Uterus (tissue), 4 donors: ENCODE results near the gene MT1M. TPM values are rescaled to one million over a fixed set of nuclear protein-coding genes. Genes with fewer than 3 reads are reported as not detected.

Source experiments
- DNase-seq, 2 donors: peaks; one replicate each; pipeline ENCODE4 v3.0.0-alpha.2; 2019 to 2020
- H3K27ac ChIP-seq, 2 donors: fragments of 200-600 bp; sonication (generic); 1 replicate in 1 of 2; 2 replicates in 1 of 2; pipeline ENCODE4 v1.5.1; 2016 to 2018
- H3K27me3 ChIP-seq, 2 donors: fragments of 200-600 bp; sonication (generic); one replicate each; pipeline ENCODE4 v1.5.1; 2018 to 2019; ENCODE audit warnings: control low read depth in 1 of 2
- H3K36me3 ChIP-seq, 2 donors: fragments of 200-600 bp; sonication (generic); one replicate each; pipeline ENCODE4 v1.5.1; 2019; ENCODE audit warnings: control low read depth in 1 of 2
- H3K4me1 ChIP-seq, 2 donors: fragments of 200-600 bp; sonication (generic); one replicate each; pipeline ENCODE4 v1.5.1; 2018 to 2019; ENCODE audit warnings: control low read depth in 1 of 2
- H3K4me3 ChIP-seq, 2 donors: fragments of 200-600 bp; sonication (generic); 1 replicate in 1 of 2; 2 replicates in 1 of 2; pipeline ENCODE4 v1.5.1; 2018 to 2019; ENCODE audit warnings: mild to moderate bottlenecking in 1 of 2
- H3K9me3 ChIP-seq, 2 donors: fragments of 200-600 bp; sonication (generic); one replicate each; pipeline ENCODE4 v1.5.1; 2019; ENCODE audit warnings: control low read depth in 1 of 2
- POLR2A ChIP-seq, 2 donors: fragments of 450-650 bp; IDR thresholded peaks; one replicate each; pipeline ENCODE4 v1.6.1; 2016; ENCODE audit warnings: antibody characterized with exemption in 2 of 2, mild to moderate bottlenecking in 1 of 2, moderate library complexity in 1 of 2
- intact Hi-C: fragments of 100-400 bp; cut with DNase I; formaldehyde crosslinking; loops from one replicate; pipeline ENCODE4 v1.15.1; 2023; ENCODE audit warnings: low total_unique reads
- total RNA-seq, 4 donors: library from RNA; depleted of rRNA in 3 of 4; stranded (reverse); fragments of >200 nt in 3 of 4; gene quantifications; one replicate each; pipeline versions ENCODE4 v1.1.0 to v1.2.4, GENCODE V29; 2014 to 2023
- TF ChIP-seq, protein P1 (sequence below), 4 experiments: fragments of 200-600 bp in 2 of 4; fragments of 450-650 bp in 2 of 4; sonication (generic) in 2 of 4; IDR thresholded peaks; one replicate each; pipeline ENCODE4 v1.5.1; 2016 to 2019; ENCODE audit warnings: antibody characterized with exemption in 4 of 4, mild to moderate bottlenecking in 2 of 4, moderate library complexity in 1 of 4
- donor health status: DM: yes; HTN: yes; CAD: no.

MT1M gene
- total RNA-seq, 4 donors from 2014 or later = 6.2 to 16.6 TPM; not detected in 2

DNA sequence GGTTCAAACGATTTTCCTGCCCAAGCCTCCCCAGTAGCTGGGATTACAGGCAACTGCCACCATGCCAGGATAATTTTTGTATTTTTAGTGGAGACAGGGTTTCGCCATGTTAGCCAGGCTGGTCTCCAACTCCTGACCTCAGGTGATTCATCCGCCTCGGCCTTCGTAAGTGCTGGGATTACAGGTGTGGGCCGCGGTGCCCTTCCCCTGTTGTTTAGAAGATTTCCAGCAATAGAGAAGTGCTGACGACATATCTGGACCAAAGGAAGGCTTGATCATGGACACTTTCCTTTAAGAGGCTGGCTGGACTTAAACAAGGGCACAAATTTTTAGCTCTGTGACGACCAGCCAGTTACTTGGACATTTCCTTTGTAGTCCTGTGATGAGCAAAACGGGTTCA lies 1.3 kb upstream of the MT1M start:
- H3K4me1 ChIP-seq = peaks cover 0 to 8% of the 10 kb centered on the region in 2 donors
- H3K9me3 ChIP-seq = no peaks in the 10 kb centered on the region
- peaks cover 0 to 7% of the 10 kb centered on the region in 2 donors for H3K27me3 ChIP-seq
- H3K27ac ChIP-seq = peak overlapping the region in 1 of 2 donors; percentile 66
- no peaks in the 10 kb centered on the region for H3K36me3 ChIP-seq
- H3K4me3 ChIP-seq = no peak overlapping the region
- TF ChIP-seq, protein P1, sequence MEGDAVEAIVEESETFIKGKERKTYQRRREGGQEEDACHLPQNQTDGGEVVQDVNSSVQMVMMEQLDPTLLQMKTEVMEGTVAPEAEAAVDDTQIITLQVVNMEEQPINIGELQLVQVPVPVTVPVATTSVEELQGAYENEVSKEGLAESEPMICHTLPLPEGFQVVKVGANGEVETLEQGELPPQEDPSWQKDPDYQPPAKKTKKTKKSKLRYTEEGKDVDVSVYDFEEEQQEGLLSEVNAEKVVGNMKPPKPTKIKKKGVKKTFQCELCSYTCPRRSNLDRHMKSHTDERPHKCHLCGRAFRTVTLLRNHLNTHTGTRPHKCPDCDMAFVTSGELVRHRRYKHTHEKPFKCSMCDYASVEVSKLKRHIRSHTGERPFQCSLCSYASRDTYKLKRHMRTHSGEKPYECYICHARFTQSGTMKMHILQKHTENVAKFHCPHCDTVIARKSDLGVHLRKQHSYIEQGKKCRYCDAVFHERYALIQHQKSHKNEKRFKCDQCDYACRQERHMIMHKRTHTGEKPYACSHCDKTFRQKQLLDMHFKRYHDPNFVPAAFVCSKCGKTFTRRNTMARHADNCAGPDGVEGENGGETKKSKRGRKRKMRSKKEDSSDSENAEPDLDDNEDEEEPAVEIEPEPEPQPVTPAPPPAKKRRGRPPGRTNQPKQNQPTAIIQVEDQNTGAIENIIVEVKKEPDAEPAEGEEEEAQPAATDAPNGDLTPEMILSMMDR (IDR thresholded peaks at IDR 0.05) = no peak
- TF ChIP-seq POLR2A (IDR thresholded peaks at IDR 0.05) = no peak
- intact Hi-C loops = no loop called here
- no peak for DNase-seq

DNA sequence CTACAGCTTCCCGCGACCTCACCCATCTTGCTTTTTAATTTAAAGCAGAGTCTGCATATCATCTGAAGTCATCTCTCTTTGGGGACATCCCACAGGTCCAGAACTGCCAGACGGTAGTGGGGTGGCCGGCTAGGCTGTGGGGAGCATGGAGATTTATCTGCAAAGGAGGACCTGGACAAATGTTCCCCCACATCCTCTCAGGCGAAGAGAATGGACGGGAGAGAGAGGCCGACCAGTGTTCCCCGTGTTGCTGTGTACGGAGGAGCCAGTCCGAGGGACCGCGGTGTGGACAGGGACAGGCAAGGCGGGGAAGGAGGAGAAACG lies 665 bp upstream of the MT1M start:
- intact Hi-C loops = no loop called here
- H3K4me3 ChIP-seq = peak overlapping the region; percentile 26 to 44
- H3K9me3 ChIP-seq = no peaks in the 10 kb centered on the region
- no peak for TF ChIP-seq POLR2A (IDR thresholded peaks at IDR 0.05)
- TF ChIP-seq, protein P1 (IDR thresholded peaks at IDR 0.05) = no peak
- H3K27me3 ChIP-seq = peaks cover 0 to 7% of the 10 kb centered on the region in 2 donors
- peaks cover 0 to 8% of the 10 kb centered on the region in 2 donors for H3K4me1 ChIP-seq
- no peaks in the 10 kb centered on the region for H3K36me3 ChIP-seq
- H3K27ac ChIP-seq = peak overlapping the region; percentile 42 to 66
- no peak for DNase-seq

DNA sequence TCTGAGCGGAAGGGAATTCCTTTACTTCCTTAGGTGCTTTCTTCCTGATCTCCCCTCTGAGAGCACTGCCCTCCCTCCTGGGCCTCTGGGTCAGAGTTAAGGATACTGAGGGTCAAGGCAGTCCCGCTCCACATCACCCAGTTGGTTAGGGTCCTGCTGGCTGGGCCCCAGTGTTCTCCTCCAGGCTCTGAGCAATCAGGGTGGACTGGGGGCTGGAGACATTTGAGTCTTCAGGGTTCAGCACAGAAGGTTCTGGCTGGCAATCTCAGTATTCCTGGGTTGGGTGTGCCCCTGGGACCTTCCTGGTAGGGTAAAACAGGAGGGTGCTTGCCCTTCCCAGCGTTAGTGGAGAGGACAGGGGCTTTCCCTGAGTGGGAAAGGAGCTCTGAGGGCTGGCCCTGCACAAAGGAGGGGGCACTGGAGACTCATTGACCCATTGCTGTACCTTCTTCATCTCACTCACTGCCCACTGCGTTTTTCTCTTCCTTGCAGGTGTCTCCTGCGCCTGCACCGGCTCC lies 448 bp downstream of the MT1M start:
- peaks cover 0 to 5% of the 10 kb centered on the region in 2 donors for H3K4me1 ChIP-seq
- H3K9me3 ChIP-seq = no peaks in the 10 kb centered on the region
- intact Hi-C loops = no loop called here
- TF ChIP-seq POLR2A (IDR thresholded peaks at IDR 0.05) = no peak
- TF ChIP-seq, protein P1 (IDR thresholded peaks at IDR 0.05) = no peak
- H3K27ac ChIP-seq = peak overlapping the region; percentile 42 to 66
- H3K27me3 ChIP-seq = peaks cover 0 to 7% of the 10 kb centered on the region in 2 donors
- no peak for DNase-seq
- H3K36me3 ChIP-seq = no peaks in the 10 kb centered on the region
- H3K4me3 ChIP-seq = peak overlapping the region; percentile 26 to 44

DNA sequence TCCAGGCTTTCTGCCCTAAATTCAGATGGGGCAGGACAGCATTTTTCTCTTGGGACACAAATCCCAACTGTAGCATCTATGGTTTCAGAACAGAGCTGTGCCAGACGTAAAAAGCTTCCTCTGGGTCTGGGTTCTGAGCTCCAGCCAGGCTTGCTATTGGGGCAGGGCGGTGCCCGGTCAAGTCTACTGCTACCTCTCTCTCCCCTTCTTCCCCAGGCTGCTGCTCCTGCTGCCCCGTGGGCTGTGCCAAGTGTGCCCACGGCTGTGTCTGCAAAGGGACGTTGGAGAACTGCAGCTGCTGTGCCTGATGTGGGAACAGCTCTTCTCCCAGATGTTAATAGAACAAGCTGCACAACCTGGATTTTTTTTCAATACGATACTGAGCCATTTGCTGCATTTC lies 1.1 kb downstream of the MT1M start:
- Histone ChIP-seq H3K27me3 (peaks cover 0 to 10% of the 10 kb centered on the region in 2 donors), H3K27ac (no peak overlapping the region)
- intact Hi-C loops = no loop called here

DNA sequence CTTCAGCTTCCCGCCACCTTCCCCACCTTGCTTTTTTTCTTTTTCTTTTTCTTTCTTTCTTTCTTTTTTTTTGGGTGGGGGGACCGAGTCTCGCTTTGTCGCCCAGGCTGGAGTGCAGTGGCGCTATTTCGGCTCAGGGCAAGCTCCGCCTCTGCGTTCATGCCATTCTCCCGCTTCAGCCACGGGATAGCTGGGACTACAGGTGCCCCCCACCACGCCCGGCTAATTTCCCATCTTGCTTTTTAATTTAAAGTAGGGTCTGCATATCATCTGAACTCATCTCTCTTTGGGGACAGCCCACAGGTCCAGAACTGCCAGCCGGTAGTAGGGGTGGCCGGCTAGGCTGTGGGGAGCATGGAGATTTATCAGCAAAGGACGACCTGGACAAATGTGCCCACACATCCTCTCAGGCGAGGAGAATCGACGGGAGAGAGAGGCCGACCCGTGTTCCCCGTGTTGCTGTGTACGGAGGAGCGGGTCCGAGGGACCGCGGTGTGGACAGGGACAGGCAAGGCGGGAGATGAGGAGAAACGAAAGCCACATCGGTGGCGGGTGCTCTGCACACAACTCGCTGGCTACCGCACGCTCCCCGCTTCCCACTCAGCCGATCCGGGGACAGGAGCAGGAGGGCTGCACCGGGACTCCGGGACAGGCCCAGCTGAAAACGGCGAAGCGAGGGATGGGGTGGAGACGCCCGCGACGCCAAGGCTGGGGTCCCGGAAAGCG lies 2.4 kb downstream of the MT1M start:
- TF ChIP-seq, protein P1 (IDR thresholded peaks at IDR 0.05) = no peak
- TF ChIP-seq POLR2A (IDR thresholded peaks at IDR 0.05) = no peak
- Histone ChIP-seq H3K4me3 (no peak overlapping the region), H3K4me1 (peaks cover 0 to 5% of the 10 kb centered on the region in 2 donors), H3K9me3 (no peaks in the 10 kb centered on the region), H3K36me3 (no peaks in the 10 kb centered on the region), H3K27ac (no peak overlapping the region), H3K27me3 (peaks cover 0 to 12% of the 10 kb centered on the region in 2 donors)
- intact Hi-C loops = no loop called here
- no peak for DNase-seq

More for the DNA sequence above, 1.1 kb downstream of the MT1M start:
- no peak overlapping the region for H3K4me3 ChIP-seq
- peaks cover 0 to 5% of the 10 kb centered on the region in 2 donors for H3K4me1 ChIP-seq
- TF ChIP-seq, protein P1 (IDR thresholded peaks at IDR 0.05) = no peak
- no peak for TF ChIP-seq POLR2A (IDR thresholded peaks at IDR 0.05)
- H3K9me3 ChIP-seq = no peaks in the 10 kb centered on the region
- no peak for DNase-seq
- no peaks in the 10 kb centered on the region for H3K36me3 ChIP-seq
